ENCODE measurements around the gene CALD1.

CALD1 gene

GRCh38 chr7:134781171-134781570 lies 1.7 kb downstream of the CALD1 start:
- Histone ChIP-seq H3K9ac (ENCODE audit: low read length) (peak overlapping the region; percentile 79), H3K27me3 (ENCODE audit: control insufficient read depth, insufficient read depth, low read length) (no peaks in the 10 kb centered on the region), H3K36me3 (ENCODE audit: control insufficient read depth, low read depth, low read length) (no peaks in the 10 kb centered on the region), H3K4me3 (ENCODE audit: low read length) (peak overlapping the region; percentile 85), H3K4me1 (ENCODE audit: control insufficient read depth, low read depth, low read length) (peaks cover 34% of the 10 kb centered on the region), H3K27ac (ENCODE audit: low read length) (peak overlapping the region; percentile 8), H3K9me3 (ENCODE audit: control insufficient read depth, low read depth, low read length) (no peaks in the 10 kb centered on the region)

- H3K27me3 ChIP-seq (ENCODE audit: control insufficient read depth, insufficient read depth, low read length), result no peaks in the 10 kb centered on the region
- no peaks in the 10 kb centered on the region for H3K36me3 ChIP-seq (ENCODE audit: control insufficient read depth, low read depth, low read length)
- H3K9me3 ChIP-seq (ENCODE audit: control insufficient read depth, low read depth, low read length), result no peaks in the 10 kb centered on the region
- H3K27ac ChIP-seq (ENCODE audit: low read length), result no peak overlapping the region
- H3K9ac ChIP-seq (ENCODE audit: low read length), result no peak overlapping the region
- H3K4me1 ChIP-seq (ENCODE audit: control insufficient read depth, low read depth, low read length), result peaks cover 34% of the 10 kb centered on the region
- H3K4me3 ChIP-seq (ENCODE audit: low read length), result peak overlapping the region; percentile 85
These were observed 2.7 kb downstream of the CALD1 start for GRCh38 chr7:134782121-134782623.

- peaks cover 28% of the 10 kb centered on the region for H3K4me1 ChIP-seq (ENCODE audit: control insufficient read depth, low read depth, low read length)
- no peaks in the 10 kb centered on the region for H3K27me3 ChIP-seq (ENCODE audit: control insufficient read depth, insufficient read depth, low read length)
- H3K4me3 ChIP-seq (ENCODE audit: low read length), result no peak overlapping the region
- H3K9ac ChIP-seq (ENCODE audit: low read length), result no peak overlapping the region
- H3K36me3 ChIP-seq (ENCODE audit: control insufficient read depth, low read depth, low read length), result no peaks in the 10 kb centered on the region
- H3K9me3 ChIP-seq (ENCODE audit: control insufficient read depth, low read depth, low read length), result no peaks in the 10 kb centered on the region
- H3K27ac ChIP-seq (ENCODE audit: low read length), result no peak overlapping the region
These were observed 4.0 kb downstream of the CALD1 start for GRCh38 chr7:134783294-134784069.

GRCh38 chr7:134784251-134785049 lies 5.0 kb downstream of the CALD1 start:
- Histone ChIP-seq H3K27me3 (ENCODE audit: control insufficient read depth, insufficient read depth, low read length) (no peaks in the 10 kb centered on the region), H3K27ac (ENCODE audit: low read length) (no peak overlapping the region), H3K36me3 (ENCODE audit: control insufficient read depth, low read depth, low read length) (no peaks in the 10 kb centered on the region), H3K4me3 (ENCODE audit: low read length) (no peak overlapping the region), H3K9me3 (ENCODE audit: control insufficient read depth, low read depth, low read length) (no peaks in the 10 kb centered on the region), H3K9ac (ENCODE audit: low read length) (no peak overlapping the region), H3K4me1 (ENCODE audit: control insufficient read depth, low read depth, low read length) (peaks cover 21% of the 10 kb centered on the region)

GRCh38 chr7:134785842-134786241 lies 6.4 kb downstream of the CALD1 start:
- Histone ChIP-seq H3K27me3 (ENCODE audit: control insufficient read depth, insufficient read depth, low read length) (no peaks in the 10 kb centered on the region), H3K36me3 (ENCODE audit: control insufficient read depth, low read depth, low read length) (no peaks in the 10 kb centered on the region), H3K27ac (ENCODE audit: low read length) (no peak overlapping the region), H3K4me3 (ENCODE audit: low read length) (no peak overlapping the region), H3K9me3 (ENCODE audit: control insufficient read depth, low read depth, low read length) (no peaks in the 10 kb centered on the region), H3K4me1 (ENCODE audit: control insufficient read depth, low read depth, low read length) (peaks cover 27% of the 10 kb centered on the region), H3K9ac (ENCODE audit: low read length) (no peak overlapping the region)

- H3K4me1 ChIP-seq (ENCODE audit: control insufficient read depth, low read depth, low read length), result peaks cover 15% of the 10 kb centered on the region
- no peak overlapping the region for H3K4me3 ChIP-seq (ENCODE audit: low read length)
- no peak overlapping the region for H3K27ac ChIP-seq (ENCODE audit: low read length)
- H3K9ac ChIP-seq (ENCODE audit: low read length), result no peak overlapping the region
- H3K9me3 ChIP-seq (ENCODE audit: control insufficient read depth, low read depth, low read length), result no peaks in the 10 kb centered on the region
- H3K36me3 ChIP-seq (ENCODE audit: control insufficient read depth, low read depth, low read length), result no peaks in the 10 kb centered on the region
- H3K27me3 ChIP-seq (ENCODE audit: control insufficient read depth, insufficient read depth, low read length), result no peaks in the 10 kb centered on the region
These were observed 7.6 kb downstream of the CALD1 start for GRCh38 chr7:134787064-134787463.

GRCh38 chr7:134787720-134788119 lies 8.3 kb downstream of the CALD1 start:
- Histone ChIP-seq H3K27me3 (ENCODE audit: control insufficient read depth, insufficient read depth, low read length) (no peaks in the 10 kb centered on the region), H3K9ac (ENCODE audit: low read length) (no peak overlapping the region), H3K4me1 (ENCODE audit: control insufficient read depth, low read depth, low read length) (peaks cover 13% of the 10 kb centered on the region), H3K4me3 (ENCODE audit: low read length) (no peak overlapping the region), H3K27ac (ENCODE audit: low read length) (no peak overlapping the region), H3K36me3 (ENCODE audit: control insufficient read depth, low read depth, low read length) (no peaks in the 10 kb centered on the region), H3K9me3 (ENCODE audit: control insufficient read depth, low read depth, low read length) (no peaks in the 10 kb centered on the region)

GRCh38 chr7:134788191-134788590 lies 8.8 kb downstream of the CALD1 start:
- H3K27me3 ChIP-seq (ENCODE audit: control insufficient read depth, insufficient read depth, low read length), result no peaks in the 10 kb centered on the region
- peaks cover 13% of the 10 kb centered on the region for H3K4me1 ChIP-seq (ENCODE audit: control insufficient read depth, low read depth, low read length)
- no peak overlapping the region for H3K9ac ChIP-seq (ENCODE audit: low read length)
- H3K9me3 ChIP-seq (ENCODE audit: control insufficient read depth, low read depth, low read length), result no peaks in the 10 kb centered on the region
- no peak overlapping the region for H3K27ac ChIP-seq (ENCODE audit: low read length)
- H3K36me3 ChIP-seq (ENCODE audit: control insufficient read depth, low read depth, low read length), result no peaks in the 10 kb centered on the region
- no peak overlapping the region for H3K4me3 ChIP-seq (ENCODE audit: low read length)

GRCh38 chr7:134789967-134790685 lies 10.7 kb downstream of the CALD1 start:
- no peak overlapping the region for H3K4me3 ChIP-seq (ENCODE audit: low read length)
- no peaks in the 10 kb centered on the region for H3K36me3 ChIP-seq (ENCODE audit: control insufficient read depth, low read depth, low read length)
- no peaks in the 10 kb centered on the region for H3K27me3 ChIP-seq (ENCODE audit: control insufficient read depth, insufficient read depth, low read length)
- H3K9ac ChIP-seq (ENCODE audit: low read length), result no peak overlapping the region
- peaks cover 13% of the 10 kb centered on the region for H3K4me1 ChIP-seq (ENCODE audit: control insufficient read depth, low read depth, low read length)
- H3K9me3 ChIP-seq (ENCODE audit: control insufficient read depth, low read depth, low read length), result no peaks in the 10 kb centered on the region
- H3K27ac ChIP-seq (ENCODE audit: low read length), result no peak overlapping the region

- no peak overlapping the region for H3K27ac ChIP-seq (ENCODE audit: low read length)
- H3K4me1 ChIP-seq (ENCODE audit: control insufficient read depth, low read depth, low read length), result peaks cover 13% of the 10 kb centered on the region
- H3K4me3 ChIP-seq (ENCODE audit: low read length), result no peak overlapping the region
- H3K36me3 ChIP-seq (ENCODE audit: control insufficient read depth, low read depth, low read length), result no peaks in the 10 kb centered on the region
- no peak overlapping the region for H3K9ac ChIP-seq (ENCODE audit: low read length)
- no peaks in the 10 kb centered on the region for H3K9me3 ChIP-seq (ENCODE audit: control insufficient read depth, low read depth, low read length)
- H3K27me3 ChIP-seq (ENCODE audit: control insufficient read depth, insufficient read depth, low read length), result no peaks in the 10 kb centered on the region
These were observed 13.5 kb downstream of the CALD1 start for GRCh38 chr7:134792968-134793367.

GRCh38 chr7:134795231-134795630 lies 15.8 kb downstream of the CALD1 start:
- H3K27me3 ChIP-seq (ENCODE audit: control insufficient read depth, insufficient read depth, low read length), result no peaks in the 10 kb centered on the region
- H3K36me3 ChIP-seq (ENCODE audit: control insufficient read depth, low read depth, low read length), result no peaks in the 10 kb centered on the region
- H3K4me3 ChIP-seq (ENCODE audit: low read length), result no peak overlapping the region
- H3K27ac ChIP-seq (ENCODE audit: low read length), result no peak overlapping the region
- peaks cover 6% of the 10 kb centered on the region for H3K4me1 ChIP-seq (ENCODE audit: control insufficient read depth, low read depth, low read length)
- no peak overlapping the region for H3K9ac ChIP-seq (ENCODE audit: low read length)
- no peaks in the 10 kb centered on the region for H3K9me3 ChIP-seq (ENCODE audit: control insufficient read depth, low read depth, low read length)

Measured in iPS-18a (cell line).